ENCODE measurements around the gene ROR2.
"Not testable (repeated sequence)": the region's sequence is repeated elsewhere in the genome, so short reads cannot be mapped to it uniquely, and the experiment has no call there.

Gene ROR2

GRCh38 chr9:91522481-91522880 is 427.5 kb downstream of the ROR2 start:
- no peak for TF ChIP-seq CTCF (IDR thresholded peaks at IDR 0.05)
- no peak for TF ChIP-seq ZFX (IDR thresholded peaks at IDR 0.05; ENCODE audit: borderline replicate concordance)
- no peak overlapping the region for H3K27ac ChIP-seq

- no peak overlapping the region for H3K27ac ChIP-seq
- TF ChIP-seq ZFX (IDR thresholded peaks at IDR 0.05; ENCODE audit: borderline replicate concordance) (no peak), CTCF (IDR thresholded peaks at IDR 0.05) (no peak)
These were observed 430.3 kb downstream of the ROR2 start for GRCh38 chr9:91519520-91520277.

- TF ChIP-seq ZFX (IDR thresholded peaks at IDR 0.05; ENCODE audit: borderline replicate concordance) (no peak), CTCF (IDR thresholded peaks at IDR 0.05) (no peak)
- H3K27ac ChIP-seq: no peak overlapping the region
These were observed 431.6 kb downstream of the ROR2 start for GRCh38 chr9:91518462-91518861.

GRCh38 chr9:91517801-91518200 is 432.2 kb downstream of the ROR2 start:
- H3K27ac ChIP-seq: no peak overlapping the region
- TF ChIP-seq ZFX (IDR thresholded peaks at IDR 0.05; ENCODE audit: borderline replicate concordance) (no peak), CTCF (IDR thresholded peaks at IDR 0.05) (no peak)

- not testable (repeated sequence) for H3K27ac ChIP-seq
These were observed 432.7 kb downstream of the ROR2 start for GRCh38 chr9:91517332-91517731.

- no peak overlapping the region for H3K27ac ChIP-seq
- TF ChIP-seq CTCF (IDR thresholded peaks at IDR 0.05) (no peak), ZFX (IDR thresholded peaks at IDR 0.05; ENCODE audit: borderline replicate concordance) (no peak)
These were observed 433.3 kb downstream of the ROR2 start for GRCh38 chr9:91516777-91517176.

GRCh38 chr9:91516081-91516480 is 433.9 kb downstream of the ROR2 start:
- no peak for TF ChIP-seq CTCF (IDR thresholded peaks at IDR 0.05)
- TF ChIP-seq ZFX (IDR thresholded peaks at IDR 0.05; ENCODE audit: borderline replicate concordance): no peak
- H3K27ac ChIP-seq: no peak overlapping the region

Data from 22Rv1 (cell line).